Subcutaneous adipose tissue (tissue), 4 donors: ENCODE measurements around the gene IFNA13. TPM values are rescaled to one million over a fixed set of nuclear protein-coding genes. Genes with fewer than 3 reads are reported as not detected.

Experiments used
- total RNA-seq, 4 donors: library from RNA; depleted of rRNA; stranded (reverse); fragments of >200 nt; gene quantifications; one replicate each; pipeline ENCODE4 v1.1.0, GENCODE V29; 2016
- TF ChIP-seq, protein P1 (sequence below): fragments of 450-650 bp; IDR thresholded peaks from one replicate; pipeline ENCODE4 v1.5.1; 2016; ENCODE audit warnings: low read depth, mild to moderate bottlenecking, control low read depth, antibody characterized with exemption, moderate library complexity

IFNA13 gene
- not detected for total RNA-seq

DNA sequence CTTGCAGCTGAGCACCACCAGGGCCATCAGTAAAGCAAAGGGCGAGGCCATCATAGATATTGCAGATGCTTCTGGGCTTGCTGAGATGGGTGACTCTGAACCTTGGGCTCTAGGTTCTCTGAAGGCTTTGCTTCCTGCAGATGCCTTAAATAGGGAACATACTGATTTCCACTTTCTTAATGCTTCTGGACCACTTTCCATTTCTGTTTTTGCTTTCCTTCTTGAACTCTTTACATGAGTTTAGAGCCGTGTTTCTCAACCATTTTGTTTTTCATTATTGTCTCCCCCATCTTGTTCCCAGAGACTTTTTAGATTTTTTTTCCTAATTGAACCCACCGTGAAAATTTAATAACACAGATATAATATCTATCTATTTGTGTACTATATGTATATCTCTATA is at the start of gene IFNA13:
IFNA13 (minus strand) TSS at position 101 of the 400 bp plus-strand sequence; CDS start at position 54, 47 bp downstream.
- TF ChIP-seq, protein P1, sequence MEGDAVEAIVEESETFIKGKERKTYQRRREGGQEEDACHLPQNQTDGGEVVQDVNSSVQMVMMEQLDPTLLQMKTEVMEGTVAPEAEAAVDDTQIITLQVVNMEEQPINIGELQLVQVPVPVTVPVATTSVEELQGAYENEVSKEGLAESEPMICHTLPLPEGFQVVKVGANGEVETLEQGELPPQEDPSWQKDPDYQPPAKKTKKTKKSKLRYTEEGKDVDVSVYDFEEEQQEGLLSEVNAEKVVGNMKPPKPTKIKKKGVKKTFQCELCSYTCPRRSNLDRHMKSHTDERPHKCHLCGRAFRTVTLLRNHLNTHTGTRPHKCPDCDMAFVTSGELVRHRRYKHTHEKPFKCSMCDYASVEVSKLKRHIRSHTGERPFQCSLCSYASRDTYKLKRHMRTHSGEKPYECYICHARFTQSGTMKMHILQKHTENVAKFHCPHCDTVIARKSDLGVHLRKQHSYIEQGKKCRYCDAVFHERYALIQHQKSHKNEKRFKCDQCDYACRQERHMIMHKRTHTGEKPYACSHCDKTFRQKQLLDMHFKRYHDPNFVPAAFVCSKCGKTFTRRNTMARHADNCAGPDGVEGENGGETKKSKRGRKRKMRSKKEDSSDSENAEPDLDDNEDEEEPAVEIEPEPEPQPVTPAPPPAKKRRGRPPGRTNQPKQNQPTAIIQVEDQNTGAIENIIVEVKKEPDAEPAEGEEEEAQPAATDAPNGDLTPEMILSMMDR: no peak

DNA sequence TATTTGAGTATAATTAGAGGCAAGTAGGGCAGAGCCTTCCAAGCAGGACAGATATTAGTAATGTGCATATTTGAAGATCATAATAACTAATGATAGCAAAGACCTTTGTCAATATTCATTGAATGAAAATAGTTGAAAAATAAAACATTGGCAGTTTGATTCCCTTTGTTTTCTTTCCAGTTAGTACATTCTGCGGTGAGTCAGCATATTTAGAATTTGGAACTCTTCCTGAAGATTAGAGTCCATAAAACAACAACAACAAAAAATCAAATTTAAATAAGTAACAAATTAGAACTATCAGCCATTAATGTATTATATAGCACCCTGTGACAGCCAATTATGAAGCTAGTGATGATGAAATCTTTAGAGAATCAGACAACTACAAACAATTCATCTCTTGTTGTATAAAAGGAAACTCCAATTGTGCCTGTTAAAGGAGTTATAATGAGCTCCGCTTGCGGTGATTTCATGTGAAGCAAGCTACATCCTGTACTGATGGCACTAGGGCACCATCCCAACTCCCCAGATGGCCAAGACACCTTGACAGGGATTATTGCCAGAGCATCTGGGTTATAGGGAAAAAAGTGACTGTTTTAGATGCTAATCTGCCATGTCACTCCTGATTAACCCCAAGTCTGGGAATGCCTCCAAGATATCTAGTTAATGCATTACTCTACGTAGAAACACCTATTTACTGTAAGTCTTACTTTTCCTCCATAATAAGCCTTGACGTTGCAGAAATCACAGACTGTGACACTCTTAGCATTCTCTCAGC is 47.8 kb upstream of the IFNA13 start:
- TF ChIP-seq, protein P1: no peak

DNA sequence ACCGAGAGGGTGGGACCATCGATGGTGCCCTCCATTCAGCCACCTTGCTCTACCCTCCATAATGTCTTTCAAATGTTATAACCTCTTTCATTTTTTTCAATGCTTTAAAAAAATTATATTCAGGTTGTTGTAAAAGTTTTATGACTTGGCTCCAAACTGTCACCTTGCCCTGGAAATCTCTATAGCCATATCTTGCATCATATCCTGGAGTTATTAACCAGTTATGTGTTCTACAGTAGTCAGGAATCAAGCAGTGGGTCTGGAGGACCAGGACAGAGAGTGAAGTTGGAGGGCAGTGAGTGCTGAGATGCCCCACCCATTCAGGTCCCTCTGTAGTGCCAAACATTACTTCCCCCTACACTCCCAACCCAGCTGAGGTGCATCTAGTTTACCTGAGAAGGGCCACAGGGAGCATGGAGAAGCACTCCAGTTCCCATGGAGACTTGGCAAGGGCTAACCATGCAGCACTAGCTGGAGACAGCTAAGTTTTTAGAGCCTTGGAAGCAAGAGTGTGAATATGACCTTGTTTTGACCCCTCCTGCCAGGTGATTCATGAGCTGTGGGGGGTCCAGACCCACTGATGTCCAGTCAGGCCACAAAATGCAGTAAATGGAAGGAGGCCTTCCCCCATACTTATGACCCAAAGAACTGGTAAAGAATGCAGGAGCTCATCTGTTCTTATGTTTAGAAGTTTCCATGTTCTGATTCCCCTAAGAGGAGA is 46.5 kb upstream of the IFNA13 start:
- TF ChIP-seq, protein P1: no peak

DNA sequence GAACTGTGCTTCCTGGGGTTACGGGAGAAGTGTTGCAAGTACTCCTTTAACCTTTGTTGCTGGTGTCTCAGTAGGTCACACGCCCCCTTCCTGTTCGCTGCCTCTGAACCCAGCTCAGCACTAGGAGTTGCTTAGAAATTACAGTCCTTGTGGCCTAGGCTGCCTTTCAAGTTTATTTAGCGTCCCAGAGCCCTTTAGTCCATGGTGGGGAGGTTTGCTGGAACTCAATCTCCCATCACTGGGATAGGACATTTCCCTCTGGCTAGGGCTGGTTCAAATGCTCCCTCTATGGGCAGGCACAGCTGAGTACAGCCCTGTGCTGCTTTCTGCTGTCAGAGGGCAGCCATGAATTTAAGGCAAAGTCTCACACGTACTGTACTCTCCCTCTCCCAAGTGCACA is 45.8 kb upstream of the IFNA13 start:
- TF ChIP-seq, protein P1: no peak

DNA sequence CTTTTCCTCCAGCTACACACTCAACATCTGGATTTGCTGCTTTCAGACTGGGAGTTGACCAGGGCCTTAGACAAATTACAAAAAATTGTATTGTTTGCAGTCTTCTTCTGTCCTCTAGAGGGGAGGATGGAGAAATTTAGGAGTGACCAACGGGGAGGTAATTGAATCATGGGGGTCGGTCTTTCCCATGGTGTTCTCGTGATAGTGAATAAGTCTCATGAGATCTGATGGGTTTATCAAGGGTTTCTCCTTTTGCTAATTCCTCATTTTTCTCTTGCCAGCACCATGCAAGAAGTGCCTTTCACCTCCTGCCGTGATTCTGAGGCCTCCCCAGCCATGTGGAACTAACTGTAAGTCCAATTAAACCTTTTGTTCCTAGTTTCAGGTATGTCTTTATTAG is 45.3 kb upstream of the IFNA13 start:
- TF ChIP-seq, protein P1: no peak

DNA sequence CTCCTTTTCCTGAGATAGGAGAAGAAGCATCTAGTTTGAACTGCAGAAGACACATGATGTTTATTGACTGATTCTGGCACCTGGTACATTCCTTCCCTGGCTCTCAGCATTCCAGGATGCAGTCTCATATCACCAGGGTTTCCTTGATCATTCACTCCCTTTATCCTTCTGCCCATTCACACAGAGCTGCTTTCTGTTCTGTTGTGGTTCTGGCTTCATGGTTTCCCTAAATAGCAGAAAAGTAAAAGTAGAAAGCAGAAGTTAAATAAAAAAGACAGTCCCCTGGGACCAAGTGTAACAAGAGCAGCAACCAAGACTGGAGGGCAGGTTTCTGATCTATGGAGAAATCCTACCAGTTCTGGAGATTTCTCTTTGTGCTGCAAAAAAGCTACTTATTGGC is 44.2 kb upstream of the IFNA13 start:
- TF ChIP-seq, protein P1: no peak

DNA sequence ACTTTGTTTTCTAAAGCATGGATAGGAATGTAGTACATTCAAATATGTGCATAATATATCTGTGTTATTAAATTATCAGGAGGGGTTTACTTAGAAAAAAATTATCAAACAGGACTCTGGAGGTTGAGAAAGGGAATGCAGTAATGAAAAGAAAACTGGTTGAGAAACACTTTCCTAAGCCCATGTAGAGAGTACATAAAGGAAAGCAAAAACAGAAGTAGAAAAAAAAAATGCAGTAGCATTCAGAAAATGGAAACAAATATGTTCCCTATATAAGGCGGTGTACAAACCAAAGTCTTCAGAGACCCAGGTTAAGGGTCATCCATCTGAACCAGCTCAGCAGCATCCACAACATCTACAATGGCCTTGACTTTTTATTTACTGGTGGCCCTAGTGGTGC is 41.0 kb upstream of the IFNA13 start, which contains the start of gene IFNA8:
IFNA8 (plus strand) TSS at position 301 of the 400 bp plus-strand sequence; CDS start at position 361, 60 bp downstream.
- TF ChIP-seq, protein P1: no peak
